Transverse colon (tissue), 3 donors: ENCODE results near the gene PSD.

Source experiments
- CTCF ChIP-seq, 5 experiments: fragments of 200-600 bp in 3 of 5; fragments of 450-650 bp in 2 of 5; sonication (generic) in 3 of 5; IDR thresholded peaks; 1 replicate in 2 of 5; 2 replicates in 3 of 5; pipeline ENCODE4 v1.5.1; 2016 to 2017; ENCODE audit warnings: antibody characterized with exemption in 5 of 5, inconsistent platforms in 3 of 5, mild to moderate bottlenecking in 2 of 5, moderate library complexity in 1 of 5
- EP300 ChIP-seq: sonication (generic); formaldehyde crosslinking; IDR thresholded peaks from one replicate; pipeline ENCODE4 v1.6.1; 2017; ENCODE audit warnings: antibody characterized with exemption, low read depth
- POLR2A ChIP-seq: fragments of 450-650 bp; IDR thresholded peaks from one replicate; pipeline ENCODE4 v1.6.1; 2016; ENCODE audit warnings: antibody characterized with exemption, mild to moderate bottlenecking, moderate library complexity

- TF ChIP-seq CTCF (IDR thresholded peaks at IDR 0.05) (no peak), POLR2A (no peak), EP300 (no peak)
These were observed 16.1 kb downstream of the PSD start for GRCh38 chr10:102402512-102402896.
